Kidney epithelial cell (primary cell): ENCODE results near the gene UGT1A7. TPM values are rescaled to one million over a fixed set of nuclear protein-coding genes. Genes with fewer than 3 reads are reported as not detected.
A peak's percentile ranks its signal among the peaks of the same experiment; 100 is the strongest.

Experiments
- DNase-seq: peaks from one replicate; pipeline ENCODE4 v3.0.0-alpha.2; 2010; ENCODE audit warnings: low read depth
- H3K27me3 ChIP-seq: 2 replicates; pipeline ENCODE4 v1.6.0; 2011; ENCODE audit warnings: low read length; ENCODE audit not compliant: control insufficient read depth, insufficient read depth
- H3K36me3 ChIP-seq: 2 replicates; pipeline ENCODE4 v1.5.1; 2011; ENCODE audit warnings: low read length; ENCODE audit not compliant: control insufficient read depth, insufficient read depth
- H3K4me3 ChIP-seq: 2 replicates; pipeline ENCODE4 v1.5.1; 2011; ENCODE audit warnings: low read depth, mild to moderate bottlenecking, control low read depth, low read length
- CTCF ChIP-seq: IDR thresholded peaks from 2 replicates; pipeline ENCODE4 v1.5.1; 2011; ENCODE audit warnings: mild to moderate bottlenecking, moderate library complexity, low read length, control low read depth, inconsistent platforms; ENCODE audit not compliant: insufficient read depth, poor library complexity, severe bottlenecking
- total RNA-seq: library from RNA; depleted of rRNA; stranded (reverse); fragments of >200 nt; gene quantifications from 2 replicates; pipeline ENCODE4 v1.2.3, GENCODE V29; 2015

UGT1A7 gene
- total RNA-seq, 1 donor from 2014 or later: not detected

- no peaks in the 10 kb centered on the region for H3K36me3 ChIP-seq
- no peaks in the 10 kb centered on the region for H3K27me3 ChIP-seq
- no peak for TF ChIP-seq CTCF
- no peak for DNase-seq
- no peak overlapping the region for H3K4me3 ChIP-seq
Observed at GRCh38 chr2:233663911-233664310, 17.8 kb upstream of the UGT1A7 start.

GRCh38 chr2:233668605-233669260 is 13.0 kb upstream of the UGT1A7 start:
- Histone ChIP-seq H3K27me3 (no peaks in the 10 kb centered on the region), H3K4me3 (no peak overlapping the region), H3K36me3 (no peaks in the 10 kb centered on the region)
- TF ChIP-seq CTCF: no peak
- peak; percentile 35 for DNase-seq

- DNase-seq: no peak
- no peak for TF ChIP-seq CTCF
- Histone ChIP-seq H3K27me3 (no peaks in the 10 kb centered on the region), H3K4me3 (no peak within 1 kb of the TSS), H3K36me3 (no peaks in the 10 kb centered on the region)
Observed at GRCh38 chr2:233671290-233672161, 10.2 kb upstream of the UGT1A7 start, which contains the start of gene UGT1A9. Gene UGT1A9, plus strand, starts transcription at chr2:233671898. Its CDS starts 37 bp downstream, at chr2:233671935.

- H3K4me3 ChIP-seq: no peak overlapping the region
- H3K36me3 ChIP-seq: no peaks in the 10 kb centered on the region
- H3K27me3 ChIP-seq: no peaks in the 10 kb centered on the region
- DNase-seq: no peak
- no peak for TF ChIP-seq CTCF
Observed at GRCh38 chr2:233672886-233673285, 8.8 kb upstream of the UGT1A7 start.

- no peaks in the 10 kb centered on the region for H3K27me3 ChIP-seq
- H3K4me3 ChIP-seq: no peak overlapping the region
- H3K36me3 ChIP-seq: no peaks in the 10 kb centered on the region
- no peak for TF ChIP-seq CTCF
- no peak for DNase-seq
Observed at GRCh38 chr2:233673896-233674295, 7.8 kb upstream of the UGT1A7 start.

GRCh38 chr2:233674314-233674713 is 7.4 kb upstream of the UGT1A7 start:
- no peaks in the 10 kb centered on the region for H3K27me3 ChIP-seq
- no peaks in the 10 kb centered on the region for H3K36me3 ChIP-seq
- no peak for DNase-seq
- no peak overlapping the region for H3K4me3 ChIP-seq
- TF ChIP-seq CTCF: no peak
